ENCODE measurements around the gene MTG2.

The MTG2 gene

DNA sequence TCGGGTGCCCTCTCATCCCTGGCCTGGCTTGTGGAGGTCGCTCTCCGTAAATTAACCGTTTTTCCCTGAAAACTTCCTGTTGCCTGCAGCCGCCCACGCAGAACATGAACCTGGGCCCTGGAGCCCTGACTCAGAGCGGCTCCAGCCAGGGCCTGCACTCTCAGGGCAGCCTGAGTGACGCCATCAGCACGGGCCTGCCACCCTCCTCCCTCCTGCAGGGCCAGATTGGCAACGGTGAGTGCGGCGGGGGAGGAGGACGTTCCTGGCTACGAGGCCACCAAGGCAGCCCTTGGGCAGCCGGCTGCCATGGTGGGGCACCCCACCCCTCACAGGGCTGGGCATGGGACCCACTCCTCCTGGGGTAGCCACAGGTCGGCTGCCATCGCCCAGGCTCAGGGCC lies 21.5 kb upstream of the MTG2 start:
- H3K4me3 ChIP-seq (ENCODE audit: control insufficient read depth, low read depth, low read length): no peak overlapping the region
- no peak for DNase-seq (ENCODE audit: low read depth)
- TF ChIP-seq, protein P1, sequence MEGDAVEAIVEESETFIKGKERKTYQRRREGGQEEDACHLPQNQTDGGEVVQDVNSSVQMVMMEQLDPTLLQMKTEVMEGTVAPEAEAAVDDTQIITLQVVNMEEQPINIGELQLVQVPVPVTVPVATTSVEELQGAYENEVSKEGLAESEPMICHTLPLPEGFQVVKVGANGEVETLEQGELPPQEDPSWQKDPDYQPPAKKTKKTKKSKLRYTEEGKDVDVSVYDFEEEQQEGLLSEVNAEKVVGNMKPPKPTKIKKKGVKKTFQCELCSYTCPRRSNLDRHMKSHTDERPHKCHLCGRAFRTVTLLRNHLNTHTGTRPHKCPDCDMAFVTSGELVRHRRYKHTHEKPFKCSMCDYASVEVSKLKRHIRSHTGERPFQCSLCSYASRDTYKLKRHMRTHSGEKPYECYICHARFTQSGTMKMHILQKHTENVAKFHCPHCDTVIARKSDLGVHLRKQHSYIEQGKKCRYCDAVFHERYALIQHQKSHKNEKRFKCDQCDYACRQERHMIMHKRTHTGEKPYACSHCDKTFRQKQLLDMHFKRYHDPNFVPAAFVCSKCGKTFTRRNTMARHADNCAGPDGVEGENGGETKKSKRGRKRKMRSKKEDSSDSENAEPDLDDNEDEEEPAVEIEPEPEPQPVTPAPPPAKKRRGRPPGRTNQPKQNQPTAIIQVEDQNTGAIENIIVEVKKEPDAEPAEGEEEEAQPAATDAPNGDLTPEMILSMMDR (IDR thresholded peaks at IDR 0.05; ENCODE audit: control insufficient read depth, insufficient read depth, low read depth, low read length, missing control alignments): no peak

DNA sequence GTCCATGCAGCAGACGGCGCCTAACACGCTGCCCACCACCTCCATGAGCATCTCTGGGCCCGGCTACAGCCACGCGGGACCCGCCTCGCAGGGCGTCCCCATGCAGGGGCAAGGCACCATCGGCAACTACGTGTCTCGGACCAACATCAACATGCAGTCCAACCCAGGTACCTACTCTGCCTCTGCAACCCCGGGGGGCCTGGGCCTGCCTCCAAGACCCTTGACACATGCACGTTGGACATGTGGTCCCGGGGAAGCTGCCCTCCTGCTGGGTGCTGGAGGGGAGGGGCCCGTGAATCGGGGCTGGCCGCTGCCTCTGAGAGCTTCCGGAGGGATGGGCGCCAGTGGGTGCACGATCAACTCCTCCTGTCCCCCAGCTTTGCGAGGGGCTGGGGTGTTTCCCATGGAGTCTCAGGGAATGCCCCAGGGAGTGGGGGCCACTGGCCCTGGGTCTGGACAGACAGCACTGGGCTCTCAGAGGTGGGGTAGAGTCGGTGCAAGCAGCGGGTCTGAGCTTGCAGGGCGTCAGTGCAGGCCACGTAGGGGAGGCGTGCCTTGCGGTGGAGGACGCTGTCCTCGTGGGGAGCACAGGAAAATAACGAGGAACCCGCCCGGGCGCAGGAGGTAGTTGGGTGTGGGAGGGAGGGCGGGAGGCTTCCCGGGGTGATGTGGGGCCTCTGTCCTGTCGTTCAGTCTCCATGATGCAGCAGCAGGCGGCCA lies 19.9 kb upstream of the MTG2 start:
- TF ChIP-seq, protein P1 (IDR thresholded peaks at IDR 0.05; ENCODE audit: control insufficient read depth, insufficient read depth, low read depth, low read length, missing control alignments): no peak
- DNase-seq (ENCODE audit: low read depth): no peak
- no peak overlapping the region for H3K4me3 ChIP-seq (ENCODE audit: control insufficient read depth, low read depth, low read length)

DNA sequence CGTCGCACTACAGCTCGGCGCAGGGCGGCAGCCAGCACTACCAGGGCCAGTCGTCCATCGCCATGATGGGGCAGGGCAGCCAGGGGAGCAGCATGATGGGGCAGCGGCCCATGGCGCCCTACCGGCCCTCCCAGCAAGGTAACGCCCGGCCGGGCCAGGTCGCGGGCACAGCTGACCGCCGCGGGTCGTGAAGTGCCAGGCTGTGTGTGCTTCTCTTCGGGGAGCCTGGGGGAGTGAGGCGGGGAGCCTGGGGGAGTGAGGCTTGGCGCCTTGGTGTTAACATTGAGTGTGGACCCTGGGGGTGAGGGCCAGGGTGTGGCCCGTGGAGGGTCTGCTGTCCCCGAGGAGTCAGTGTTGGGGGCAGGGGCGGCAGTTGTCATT lies 19.4 kb upstream of the MTG2 start:
- TF ChIP-seq, protein P1 (IDR thresholded peaks at IDR 0.05; ENCODE audit: control insufficient read depth, insufficient read depth, low read depth, low read length, missing control alignments): no peak
- DNase-seq (ENCODE audit: low read depth): no peak

DNA sequence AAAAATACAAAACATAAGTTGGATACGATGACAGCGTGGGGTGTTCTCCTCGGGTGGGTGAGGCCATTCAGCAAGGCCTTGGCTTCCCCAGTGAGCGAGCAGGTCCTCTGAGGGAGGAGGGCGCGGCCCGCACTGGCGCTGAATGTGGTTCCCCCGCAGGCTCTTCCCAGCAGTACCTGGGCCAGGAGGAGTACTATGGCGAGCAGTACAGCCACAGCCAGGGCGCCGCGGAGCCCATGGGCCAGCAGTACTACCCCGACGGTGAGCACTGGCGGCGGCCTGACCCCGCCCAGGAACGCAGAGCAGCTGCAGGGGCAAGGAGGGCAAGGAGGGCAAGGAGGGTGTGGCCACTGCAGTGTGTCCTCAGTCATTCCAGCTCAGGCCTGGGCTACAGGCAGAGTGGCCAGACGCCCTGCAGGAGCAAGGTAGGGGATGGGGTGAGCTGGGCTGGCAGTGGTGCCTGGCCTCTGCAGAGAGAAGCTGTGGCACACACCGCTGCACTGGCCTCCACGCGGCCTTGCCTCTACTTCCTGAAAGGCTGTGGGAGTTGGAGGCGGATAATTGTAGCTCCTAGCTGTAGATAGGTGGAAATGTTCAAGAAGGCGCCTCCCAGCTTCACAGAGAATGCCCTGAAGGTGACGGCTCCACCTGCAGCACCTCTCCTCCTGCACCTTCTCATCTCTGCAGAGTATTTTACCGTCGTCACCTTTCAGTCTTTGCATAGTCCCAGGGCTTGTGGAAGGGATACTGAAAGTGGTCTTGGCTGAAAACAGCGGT lies 18.7 kb upstream of the MTG2 start:
- TF ChIP-seq, protein P1 (IDR thresholded peaks at IDR 0.05; ENCODE audit: control insufficient read depth, insufficient read depth, low read depth, low read length, missing control alignments): no peak
- H3K4me3 ChIP-seq (ENCODE audit: control insufficient read depth, low read depth, low read length): no peak overlapping the region
- no peak for DNase-seq (ENCODE audit: low read depth)

More for the DNA sequence above, 19.4 kb upstream of the MTG2 start:
- no peak overlapping the region for H3K4me3 ChIP-seq (ENCODE audit: control insufficient read depth, low read depth, low read length)

- no peak overlapping the region for H3K4me3 ChIP-seq (ENCODE audit: control insufficient read depth, low read depth, low read length)
- no peak for DNase-seq (ENCODE audit: low read depth)
- TF ChIP-seq, protein P1 (IDR thresholded peaks at IDR 0.05; ENCODE audit: control insufficient read depth, insufficient read depth, low read depth, low read length, missing control alignments): no peak
Observed at GRCh38 chr20:62164879-62165761, 17.7 kb upstream of the MTG2 start.

GRCh38 chr20:62165762-62166399 lies 16.9 kb upstream of the MTG2 start:
- DNase-seq (ENCODE audit: low read depth): no peak
- TF ChIP-seq, protein P1 (IDR thresholded peaks at IDR 0.05; ENCODE audit: control insufficient read depth, insufficient read depth, low read depth, low read length, missing control alignments): no peak
- H3K4me3 ChIP-seq (ENCODE audit: control insufficient read depth, low read depth, low read length): no peak overlapping the region

Measured in AG09309 (cell line).